KMS-11 (cell line): ENCODE data around the gene ACTG2.

Source experiments
- H2AFZ ChIP-seq: fragments of 200-600 bp; sonication (generic); 2 replicates; pipeline ENCODE4 v1.6.1; 2016; ENCODE audit warnings: antibody characterized with exemption, mixed run types, low read depth
- H3K27ac ChIP-seq: fragments of 200-600 bp; sonication (generic); 2 replicates; pipeline ENCODE4 v1.6.1; 2016; ENCODE audit warnings: mild to moderate bottlenecking, mixed run types
- H3K27me3 ChIP-seq: fragments of 200-600 bp; sonication (generic); 2 replicates; pipeline ENCODE4 v1.6.1; 2017; ENCODE audit warnings: mild to moderate bottlenecking, low read depth, mixed run types, moderate library complexity; ENCODE audit not compliant: insufficient read depth
- H3K36me3 ChIP-seq: fragments of 200-600 bp; sonication (generic); 2 replicates; pipeline ENCODE4 v1.6.1; 2017; ENCODE audit warnings: mild to moderate bottlenecking, mixed run types; ENCODE audit not compliant: insufficient read depth
- H3K4me1 ChIP-seq: fragments of 200-600 bp; sonication (generic); 2 replicates; pipeline ENCODE4 v1.6.1; 2016; ENCODE audit warnings: mild to moderate bottlenecking, low read depth, mixed run types; ENCODE audit not compliant: poor library complexity, severe bottlenecking
- H3K4me2 ChIP-seq: fragments of 200-600 bp; sonication (generic); 2 replicates; pipeline ENCODE4 v1.7.0; 2016; ENCODE audit warnings: mild to moderate bottlenecking, mixed run types
- H3K4me3 ChIP-seq: fragments of 200-600 bp; sonication (generic); IDR thresholded peaks from 2 replicates; pipeline ENCODE4 v1.6.1; 2017; ENCODE audit warnings: low read depth, low read length, mixed read lengths; ENCODE audit not compliant: insufficient read depth
- H3K79me2 ChIP-seq: fragments of 200-600 bp; sonication (generic); 2 replicates; pipeline ENCODE4 v1.6.1; 2016; ENCODE audit warnings: low read depth, mixed run types; ENCODE audit not compliant: insufficient read depth
- H3K9ac ChIP-seq: fragments of 200-600 bp; sonication (generic); 2 replicates; pipeline ENCODE4 v1.6.1; 2016; ENCODE audit warnings: mild to moderate bottlenecking, mixed run types
- H4K20me1 ChIP-seq: fragments of 200-600 bp; sonication (generic); 2 replicates; pipeline ENCODE4 v1.6.1; 2016; ENCODE audit warnings: mild to moderate bottlenecking, mixed run types; ENCODE audit not compliant: insufficient read depth
- TF ChIP-seq, protein P1 (sequence below): fragments of 200-600 bp; sonication (generic); conservative IDR thresholded peaks from 2 replicates; pipeline ENCODE4 v1.6.1; 2017; ENCODE audit warnings: low read depth, mild to moderate bottlenecking, antibody characterized with exemption, low read length, moderate library complexity, mixed read lengths

Gene ACTG2

DNA sequence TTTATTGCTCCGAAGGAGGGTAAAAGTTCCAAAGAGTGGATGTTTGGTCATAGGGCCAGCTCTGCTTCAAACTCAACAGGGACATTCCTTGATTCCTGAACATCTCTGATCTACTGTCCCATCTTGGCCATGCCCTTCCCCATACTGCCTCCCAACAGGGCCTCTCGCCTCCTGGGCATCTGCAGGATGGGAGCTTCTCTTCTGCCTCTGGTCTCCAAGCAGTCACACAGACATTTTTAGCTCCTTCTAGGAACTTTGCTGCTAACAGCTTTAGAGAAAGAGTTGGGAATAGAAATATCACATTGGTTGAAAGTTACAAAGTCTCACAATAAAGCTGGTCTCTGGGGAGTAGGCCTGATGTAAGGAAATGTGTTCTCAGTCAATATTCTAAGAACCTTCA is 24.5 kb downstream of the ACTG2 start:
- Histone ChIP-seq H4K20me1 (no peaks in the 10 kb centered on the region), H3K4me3 (no peak overlapping the region), H3K4me2 (no peak overlapping the region)

DNA sequence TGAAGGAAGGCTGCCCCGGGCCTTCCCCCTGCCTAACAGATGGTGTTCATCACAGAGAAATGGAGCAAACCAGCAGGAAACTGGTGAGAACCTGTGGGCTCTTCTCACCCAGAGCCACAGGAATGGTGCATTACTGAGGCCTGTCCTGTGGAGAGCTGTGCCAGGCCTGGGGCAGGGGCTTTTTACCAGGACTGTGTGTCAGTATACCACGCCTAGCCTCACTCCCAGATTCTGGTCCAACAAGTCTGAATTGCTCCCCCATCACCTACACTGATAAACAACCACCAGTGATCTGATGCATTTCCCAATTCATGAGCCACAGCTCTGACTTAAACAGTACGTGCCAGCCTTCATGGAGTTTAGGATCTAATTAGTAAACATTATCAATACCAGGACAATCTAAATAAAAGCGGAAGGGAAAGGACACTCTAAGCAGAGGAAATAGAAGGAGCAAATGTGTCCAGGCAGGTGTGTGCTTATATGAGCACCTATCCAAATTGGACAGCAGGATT is 24.9 kb downstream of the ACTG2 start:
- Histone ChIP-seq H3K9ac (no peak overlapping the region), H3K4me2 (no peak overlapping the region), H3K36me3 (no peaks in the 10 kb centered on the region), H3K79me2 (no peaks in the 10 kb centered on the region), H3K27me3 (no peaks in the 10 kb centered on the region), H3K27ac (no peak overlapping the region), H4K20me1 (no peaks in the 10 kb centered on the region), H3K4me1 (no peaks in the 10 kb centered on the region), H3K4me3 (no peak overlapping the region), H2AFZ (no peak overlapping the region)
- TF ChIP-seq, protein P1, sequence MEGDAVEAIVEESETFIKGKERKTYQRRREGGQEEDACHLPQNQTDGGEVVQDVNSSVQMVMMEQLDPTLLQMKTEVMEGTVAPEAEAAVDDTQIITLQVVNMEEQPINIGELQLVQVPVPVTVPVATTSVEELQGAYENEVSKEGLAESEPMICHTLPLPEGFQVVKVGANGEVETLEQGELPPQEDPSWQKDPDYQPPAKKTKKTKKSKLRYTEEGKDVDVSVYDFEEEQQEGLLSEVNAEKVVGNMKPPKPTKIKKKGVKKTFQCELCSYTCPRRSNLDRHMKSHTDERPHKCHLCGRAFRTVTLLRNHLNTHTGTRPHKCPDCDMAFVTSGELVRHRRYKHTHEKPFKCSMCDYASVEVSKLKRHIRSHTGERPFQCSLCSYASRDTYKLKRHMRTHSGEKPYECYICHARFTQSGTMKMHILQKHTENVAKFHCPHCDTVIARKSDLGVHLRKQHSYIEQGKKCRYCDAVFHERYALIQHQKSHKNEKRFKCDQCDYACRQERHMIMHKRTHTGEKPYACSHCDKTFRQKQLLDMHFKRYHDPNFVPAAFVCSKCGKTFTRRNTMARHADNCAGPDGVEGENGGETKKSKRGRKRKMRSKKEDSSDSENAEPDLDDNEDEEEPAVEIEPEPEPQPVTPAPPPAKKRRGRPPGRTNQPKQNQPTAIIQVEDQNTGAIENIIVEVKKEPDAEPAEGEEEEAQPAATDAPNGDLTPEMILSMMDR = no peak

More for the DNA sequence above, 24.5 kb downstream of the ACTG2 start:
- no peaks in the 10 kb centered on the region for H3K27me3 ChIP-seq
- no peak overlapping the region for H2AFZ ChIP-seq
- H3K36me3 ChIP-seq = no peaks in the 10 kb centered on the region
- no peaks in the 10 kb centered on the region for H3K79me2 ChIP-seq
- TF ChIP-seq, protein P1 = no peak
- H3K9ac ChIP-seq = no peak overlapping the region
- no peak overlapping the region for H3K27ac ChIP-seq
- no peaks in the 10 kb centered on the region for H3K4me1 ChIP-seq

DNA sequence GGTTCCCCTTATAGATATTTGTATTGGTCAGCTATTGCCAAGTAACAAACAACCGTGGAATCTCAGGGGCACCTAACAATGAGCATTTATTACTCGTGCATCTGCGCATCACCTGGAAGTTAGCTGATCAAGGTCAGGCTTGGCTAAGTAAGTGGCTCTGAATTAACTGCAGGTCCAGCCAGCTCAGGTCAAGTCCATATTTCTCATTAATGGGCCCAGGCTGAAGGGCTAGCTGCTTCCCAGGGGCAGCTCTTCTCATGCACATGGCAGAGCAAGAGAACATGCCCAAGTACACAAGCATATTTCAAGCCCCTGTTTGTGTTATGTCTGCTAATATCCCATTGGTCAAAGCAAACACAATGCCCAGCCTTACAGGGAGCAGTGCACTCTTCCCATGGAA is 26.0 kb downstream of the ACTG2 start:
- no peaks in the 10 kb centered on the region for H3K36me3 ChIP-seq
- H3K79me2 ChIP-seq = no peaks in the 10 kb centered on the region
- H3K27me3 ChIP-seq = no peaks in the 10 kb centered on the region
- no peaks in the 10 kb centered on the region for H3K4me1 ChIP-seq
- no peak overlapping the region for H3K27ac ChIP-seq
- no peak overlapping the region for H3K4me2 ChIP-seq
- H3K4me3 ChIP-seq = no peak overlapping the region
- H3K9ac ChIP-seq = no peak overlapping the region
- no peak overlapping the region for H2AFZ ChIP-seq
- H4K20me1 ChIP-seq = no peaks in the 10 kb centered on the region
- TF ChIP-seq, protein P1 = no peak

DNA sequence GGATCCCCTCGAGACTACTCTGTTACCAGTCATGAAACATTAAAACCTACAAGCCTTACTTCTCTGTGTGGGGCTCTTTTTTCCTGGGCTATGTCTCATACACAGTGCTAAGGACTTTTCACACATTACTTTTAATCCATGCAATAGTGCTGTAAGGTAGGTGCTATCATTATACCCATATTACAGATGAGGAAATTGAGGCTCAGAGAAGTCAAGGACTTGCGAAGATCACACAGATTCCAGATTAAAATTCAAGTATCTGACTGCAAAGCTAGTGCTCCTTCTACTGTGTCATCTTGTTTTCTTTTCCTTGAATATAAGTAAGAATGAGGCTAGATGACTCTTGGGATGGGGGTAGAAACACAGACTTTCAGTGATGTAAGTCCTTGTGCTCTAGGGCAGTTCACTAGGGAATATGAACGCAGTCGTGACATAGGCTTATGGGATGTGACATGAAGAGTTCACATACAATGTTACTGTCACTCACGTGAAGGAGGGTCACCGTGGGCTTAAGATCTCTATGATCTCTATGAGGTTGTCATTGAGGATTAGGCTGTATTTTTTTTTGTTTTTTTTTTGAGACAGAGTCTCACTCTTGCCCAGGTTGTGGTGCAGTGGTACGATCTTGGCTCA is 26.9 kb downstream of the ACTG2 start:
- Histone ChIP-seq H3K4me1 (no peaks in the 10 kb centered on the region), H3K36me3 (no peaks in the 10 kb centered on the region), H3K4me3 (no peak overlapping the region), H3K79me2 (no peaks in the 10 kb centered on the region), H4K20me1 (no peaks in the 10 kb centered on the region), H2AFZ (no peak overlapping the region), H3K27ac (no peak overlapping the region), H3K9ac (no peak overlapping the region), H3K27me3 (no peaks in the 10 kb centered on the region), H3K4me2 (no peak overlapping the region)
- TF ChIP-seq, protein P1 = no peak
